GM19351 (cell line): ENCODE data around the gene TBXT.
"Not testable (repeated sequence)": the region's sequence is repeated elsewhere in the genome, so short reads cannot be mapped to it uniquely, and the experiment has no call there.

Source experiments
- ATAC-seq: cut with Tn5 transposase; IDR thresholded peaks from one replicate; pipeline ENCODE4 v1.9.1; 2021; ENCODE audit warnings: mild to moderate bottlenecking, moderate library complexity; ENCODE audit not compliant: unreplicated experiment

TBXT gene

GRCh38 chr6:166167801-166168615 is at the start of gene TBXT:
TBXT (minus strand) TSS chr6:166167851; CDS start chr6:166167591, 260 bp downstream.
- ATAC-seq, result peak; percentile 51

GRCh38 chr6:166207284-166207561 is 39.6 kb upstream of the TBXT start:
- ATAC-seq, result no peak

- ATAC-seq, result no peak
Measured at GRCh38 chr6:166206510-166207283, 39.0 kb upstream of the TBXT start.

- no peak for ATAC-seq
Measured at GRCh38 chr6:166206066-166206465, 38.4 kb upstream of the TBXT start.

GRCh38 chr6:166204852-166205650 is 37.4 kb upstream of the TBXT start:
- ATAC-seq, result no peak

- ATAC-seq, result no peak
Measured at GRCh38 chr6:166203641-166204222, 36.1 kb upstream of the TBXT start.

- no peak for ATAC-seq
Measured at GRCh38 chr6:166203003-166203640, 35.5 kb upstream of the TBXT start.

GRCh38 chr6:166202321-166202733 is 34.7 kb upstream of the TBXT start:
- ATAC-seq, result peak; percentile 77

GRCh38 chr6:166201878-166202277 is 34.2 kb upstream of the TBXT start:
- peak; percentile 29 for ATAC-seq

- ATAC-seq, result no peak
Measured at GRCh38 chr6:166197361-166197760, 29.7 kb upstream of the TBXT start.

GRCh38 chr6:166195860-166196238 is 28.2 kb upstream of the TBXT start:
- no peak for ATAC-seq

GRCh38 chr6:166194914-166195859 is 27.5 kb upstream of the TBXT start:
- no peak for ATAC-seq

GRCh38 chr6:166192557-166192956 is 24.9 kb upstream of the TBXT start:
- no peak for ATAC-seq

GRCh38 chr6:166192136-166192535 is 24.5 kb upstream of the TBXT start:
- ATAC-seq, result no peak

- peak; percentile 90 for ATAC-seq
Measured at GRCh38 chr6:166179704-166180103, 12.1 kb upstream of the TBXT start.

GRCh38 chr6:166176106-166176505 is 8.5 kb upstream of the TBXT start:
- ATAC-seq, result no peak

- not testable (repeated sequence) for ATAC-seq
Measured at GRCh38 chr6:166175093-166175492, 7.4 kb upstream of the TBXT start.

- ATAC-seq, result peak; percentile 40
Measured at GRCh38 chr6:166174031-166174430, 6.4 kb upstream of the TBXT start.

GRCh38 chr6:166173281-166173951 is 5.8 kb upstream of the TBXT start:
- ATAC-seq, result no peak
